NOMO-1 treated with dmso at 0.1 percent for 144 hours (cell line): ENCODE measurements around the gene BHMT.
A peak's percentile ranks its signal among the peaks of the same experiment; 100 is the strongest.

Experiments
- DNase-seq: peaks from one replicate; lab custom pipeline; 2025; ENCODE audit not compliant: unreplicated experiment; lab: John Stamatoyannopoulos, UW

Gene BHMT, protein sequence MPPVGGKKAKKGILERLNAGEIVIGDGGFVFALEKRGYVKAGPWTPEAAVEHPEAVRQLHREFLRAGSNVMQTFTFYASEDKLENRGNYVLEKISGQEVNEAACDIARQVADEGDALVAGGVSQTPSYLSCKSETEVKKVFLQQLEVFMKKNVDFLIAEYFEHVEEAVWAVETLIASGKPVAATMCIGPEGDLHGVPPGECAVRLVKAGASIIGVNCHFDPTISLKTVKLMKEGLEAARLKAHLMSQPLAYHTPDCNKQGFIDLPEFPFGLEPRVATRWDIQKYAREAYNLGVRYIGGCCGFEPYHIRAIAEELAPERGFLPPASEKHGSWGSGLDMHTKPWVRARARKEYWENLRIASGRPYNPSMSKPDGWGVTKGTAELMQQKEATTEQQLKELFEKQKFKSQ

DNA sequence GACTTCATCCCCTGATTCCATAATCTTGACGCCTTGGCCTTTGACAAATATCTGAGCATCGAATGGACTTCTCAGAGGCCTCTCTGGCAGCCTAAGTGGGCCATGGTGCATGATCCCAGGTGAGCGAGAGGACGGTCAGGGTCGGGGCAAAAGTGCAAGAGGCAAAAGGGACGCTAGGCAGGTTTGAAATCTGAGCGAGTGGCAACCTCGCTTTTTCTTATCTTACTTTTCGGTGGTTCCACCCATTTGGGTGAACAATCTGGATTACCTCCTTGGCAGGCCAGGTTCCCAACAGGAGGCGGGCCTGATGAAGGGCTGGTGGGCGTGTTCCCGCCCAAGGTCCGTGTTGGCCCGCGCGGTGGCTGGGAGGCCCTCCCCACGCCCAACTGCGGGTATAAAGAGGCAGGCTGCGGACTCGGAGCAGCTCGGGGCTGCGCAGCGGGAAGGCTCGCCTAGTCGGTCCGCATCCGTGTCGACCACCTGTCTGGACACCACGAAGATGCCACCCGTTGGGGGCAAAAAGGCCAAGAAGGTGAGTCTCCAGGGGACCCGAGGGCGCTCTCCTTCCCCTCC, at the start of gene BHMT:
Gene BHMT (plus strand): TSS at position 423 of the 573 bp plus-strand sequence. CDS start 77 bp downstream, at position 500.
- DNase-seq = no peak

DNA sequence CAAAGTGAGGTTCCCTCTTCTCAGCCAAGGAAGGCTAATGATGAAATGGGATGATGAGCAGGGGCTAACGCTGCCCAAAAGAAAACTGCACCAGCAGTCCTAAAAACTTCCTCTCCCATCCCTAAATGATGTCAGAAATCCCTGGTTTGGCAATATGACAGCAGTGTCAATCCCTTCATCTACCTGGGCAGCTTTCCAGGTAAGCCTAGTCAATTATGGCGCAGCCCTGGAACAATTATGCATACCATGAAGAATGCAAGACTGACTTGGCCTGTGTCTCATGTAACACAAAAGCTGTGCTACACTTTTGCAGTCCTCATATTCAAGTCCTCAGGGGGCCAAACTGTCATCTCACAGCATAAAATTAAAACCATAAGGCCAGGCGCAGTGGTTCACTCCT, 49.2 kb upstream of the BHMT start:
- no peak for DNase-seq

DNA sequence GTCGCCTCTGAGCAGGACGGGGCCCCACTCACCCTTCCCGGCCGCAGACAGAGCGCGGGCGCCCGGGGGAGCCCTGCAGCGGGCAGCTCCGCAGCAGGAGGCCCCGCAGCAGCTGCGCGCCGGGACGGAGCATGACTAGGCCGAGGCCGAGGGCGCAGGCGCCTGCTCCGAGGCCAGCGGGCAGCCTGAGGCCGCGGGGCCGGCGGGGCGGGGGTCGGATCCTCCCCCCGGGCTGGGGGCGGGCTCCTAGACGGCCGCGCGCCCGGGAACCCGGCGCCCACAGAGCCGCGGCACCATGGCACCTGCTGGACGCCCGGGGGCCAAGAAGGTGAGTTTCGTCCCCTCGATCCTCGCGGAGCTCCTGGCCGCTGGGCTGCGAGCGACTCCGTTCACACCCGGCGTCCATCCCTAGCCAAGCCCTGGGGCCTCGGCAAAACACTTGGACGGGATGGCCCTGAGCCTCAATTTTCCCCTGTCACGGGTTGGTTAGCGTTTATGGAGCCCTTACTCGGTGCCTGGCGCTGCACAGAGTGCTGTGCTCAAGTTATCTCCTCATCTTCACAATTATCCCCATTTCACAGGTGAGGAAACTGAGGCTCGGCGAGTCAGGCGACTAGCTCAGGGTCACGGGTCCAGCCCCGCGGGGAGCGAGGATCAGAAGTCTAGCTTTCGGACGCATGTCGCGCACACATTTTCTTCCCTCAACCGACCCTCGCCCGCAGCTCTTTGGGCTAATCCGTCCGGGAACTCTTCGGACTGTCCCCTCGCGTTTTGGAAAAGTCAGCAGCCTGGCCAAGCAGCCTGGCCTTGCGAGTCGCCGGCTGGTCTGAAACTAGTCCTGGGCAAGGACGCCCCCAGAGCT, 41.9 kb upstream of the BHMT start, which contains the start of the genes BHMT2 and DMGDH:
Gene BHMT2 (plus strand): TSS at position 280 of the 862 bp plus-strand sequence. CDS start 16 bp downstream, at position 296.
Gene DMGDH (minus strand): TSS at position 187 of the 862 bp plus-strand sequence. CDS start 54 bp downstream, at position 133.
- no peak for DNase-seq

DNA sequence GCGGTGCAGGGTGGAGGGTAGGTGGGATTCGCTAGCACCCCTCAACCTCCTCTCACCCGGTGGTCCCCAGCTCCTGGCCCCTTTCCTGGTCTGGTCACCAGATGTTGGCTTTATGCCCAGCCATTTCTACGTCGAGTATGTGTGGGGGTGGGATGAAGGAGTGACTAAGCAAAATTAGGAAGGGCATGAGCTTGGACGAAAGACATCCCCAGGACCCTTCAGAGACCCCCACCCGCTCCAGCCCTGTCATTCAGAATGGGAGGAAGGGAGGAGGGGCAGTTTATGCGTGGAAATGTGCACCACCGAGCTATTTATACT, 41.3 kb upstream of the BHMT start:
- DNase-seq = no peak

DNA sequence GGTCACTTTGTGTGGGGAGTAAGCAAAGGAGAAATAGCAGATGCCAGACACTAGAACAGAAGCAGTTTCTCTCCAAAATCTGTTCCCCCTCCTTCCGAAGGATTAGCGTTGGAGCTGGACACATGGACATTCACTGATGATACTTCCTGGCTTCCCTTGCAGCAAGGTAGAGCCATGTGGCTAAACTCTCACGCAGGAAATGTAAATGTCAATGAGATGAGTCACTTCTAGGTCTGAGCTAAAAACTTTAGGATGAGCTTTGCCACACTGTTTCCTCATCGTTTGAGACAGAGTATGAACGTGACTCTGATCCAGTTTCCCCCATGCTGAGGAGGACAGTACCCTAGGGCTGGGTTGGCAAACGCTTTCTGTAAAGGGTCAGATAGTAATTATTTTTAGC, 37.0 kb upstream of the BHMT start:
- DNase-seq = no peak

DNA sequence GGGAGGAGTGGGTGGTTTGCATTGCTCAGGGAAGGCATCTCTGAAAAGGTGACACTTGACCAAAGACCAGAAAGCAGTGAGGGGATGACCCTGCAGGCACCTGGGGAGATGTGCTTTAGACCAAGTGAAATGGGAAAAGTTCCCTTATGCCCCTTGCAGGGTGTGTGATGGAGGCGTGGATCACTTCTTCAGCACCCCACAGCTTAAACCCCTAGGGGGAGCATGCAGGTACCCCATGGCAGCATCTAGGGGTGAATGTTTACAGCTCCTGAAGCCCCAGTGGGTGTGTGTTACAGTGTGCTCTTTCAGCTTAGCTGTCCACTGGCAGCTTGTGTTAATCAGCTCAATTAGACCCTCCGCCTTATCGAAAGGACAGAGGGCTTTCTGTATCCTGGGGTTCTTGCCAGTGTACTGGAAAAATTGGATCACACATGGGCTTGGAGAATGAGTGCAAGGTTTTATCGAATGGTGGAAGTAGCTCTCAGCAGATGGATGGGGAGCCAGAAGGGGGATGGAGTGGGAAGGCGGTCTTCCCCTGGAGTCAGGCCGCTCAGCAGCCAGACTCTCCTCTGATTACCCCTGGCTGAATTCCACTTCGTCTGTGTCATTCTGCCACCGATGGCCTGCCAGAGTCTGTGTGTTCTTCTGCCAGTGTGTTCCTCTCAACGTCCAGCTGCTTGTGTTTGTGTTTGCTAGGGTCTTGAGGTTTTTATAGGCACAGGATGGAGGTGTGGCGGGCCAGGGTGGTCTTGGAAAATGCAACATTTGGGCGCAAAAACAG, 35.8 kb upstream of the BHMT start:
- no peak for DNase-seq

DNA sequence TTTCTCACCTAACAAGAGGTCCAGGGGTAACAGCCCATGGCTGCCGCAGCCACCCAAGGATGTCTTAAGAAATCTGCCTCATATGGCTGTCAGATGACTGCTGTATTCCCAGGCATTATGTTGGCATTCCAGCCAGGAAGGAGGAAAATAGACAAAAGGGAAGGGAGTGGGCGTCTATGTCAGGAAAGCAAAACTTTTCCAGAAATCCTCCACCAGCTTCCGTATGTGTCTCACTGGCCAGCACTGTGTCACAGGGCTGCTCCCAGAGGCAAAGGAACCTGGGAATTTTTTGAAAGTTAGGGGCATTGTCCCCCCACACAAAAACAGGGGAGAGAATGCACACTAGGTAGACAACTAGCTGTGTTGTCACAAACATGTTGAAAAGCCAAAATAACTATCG, 34.8 kb upstream of the BHMT start:
- DNase-seq = no peak

DNA sequence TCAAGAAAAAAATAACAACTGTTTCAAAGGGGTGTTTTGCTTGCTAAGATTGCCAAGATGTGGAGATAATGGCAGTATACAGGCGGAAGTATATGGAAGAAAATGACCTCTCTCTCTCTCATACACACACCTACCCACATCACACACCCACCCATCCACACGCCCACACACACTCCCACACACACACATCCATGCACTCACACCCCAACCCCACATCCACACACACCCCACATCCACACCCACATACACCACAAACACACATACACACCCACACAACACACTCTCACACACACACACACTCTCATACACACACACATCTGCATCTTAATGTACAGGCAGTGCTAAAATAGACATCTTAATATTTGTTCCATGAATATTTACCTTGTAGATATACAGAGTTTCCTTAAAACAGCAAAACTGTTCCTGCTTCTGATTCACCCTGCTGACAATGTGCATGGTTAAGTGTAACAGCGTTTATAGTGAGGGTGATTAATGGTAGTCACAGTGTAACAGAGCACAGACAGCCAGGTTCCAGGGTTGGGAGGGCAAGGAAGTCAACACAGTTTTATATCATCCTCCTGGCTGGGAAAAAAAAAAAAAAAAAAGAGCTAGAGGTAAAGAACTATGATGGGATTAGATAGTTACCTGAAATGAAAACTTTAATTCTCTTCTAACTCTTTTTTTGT, 33.8 kb upstream of the BHMT start:
- no peak for DNase-seq

DNA sequence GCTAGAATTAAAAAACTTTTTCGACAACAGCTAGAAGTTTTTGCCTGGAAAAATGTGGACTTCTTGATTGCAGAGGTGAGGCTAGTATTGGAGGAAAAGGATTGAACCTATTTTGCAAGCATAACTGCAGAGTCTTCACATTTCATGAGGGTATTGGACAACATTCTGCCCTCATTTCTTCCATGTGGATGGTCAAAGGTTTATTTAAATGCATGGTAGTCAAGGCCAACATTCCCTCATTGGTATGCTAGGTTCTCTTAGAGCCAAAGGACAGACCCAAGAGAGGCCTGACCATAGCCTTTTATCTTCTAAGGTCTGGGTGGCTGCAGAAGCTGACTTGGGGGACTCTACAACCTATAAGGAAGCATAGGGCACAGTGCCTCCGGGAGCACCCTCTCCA, 30.8 kb upstream of the BHMT start:
- no peak for DNase-seq

DNA sequence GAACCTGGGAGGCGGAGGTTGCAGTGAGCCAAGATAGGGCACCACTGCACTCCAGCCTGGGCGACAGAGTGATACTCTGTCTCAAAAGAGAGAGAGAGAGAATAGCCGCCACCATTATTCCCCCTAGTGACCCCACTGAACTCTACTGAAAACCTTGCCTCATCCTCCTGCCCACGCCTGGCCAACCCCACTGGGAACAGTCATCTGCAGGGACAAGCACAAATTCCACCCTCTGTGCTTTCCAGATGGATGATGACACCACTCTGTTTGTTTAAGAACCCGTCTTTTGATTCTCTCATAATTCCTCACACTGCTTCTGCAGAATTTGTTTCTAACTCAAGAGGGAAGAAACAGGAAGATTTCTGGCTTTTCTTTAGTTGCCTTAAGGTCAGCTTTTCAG, 29.8 kb upstream of the BHMT start:
- DNase-seq = no peak

DNA sequence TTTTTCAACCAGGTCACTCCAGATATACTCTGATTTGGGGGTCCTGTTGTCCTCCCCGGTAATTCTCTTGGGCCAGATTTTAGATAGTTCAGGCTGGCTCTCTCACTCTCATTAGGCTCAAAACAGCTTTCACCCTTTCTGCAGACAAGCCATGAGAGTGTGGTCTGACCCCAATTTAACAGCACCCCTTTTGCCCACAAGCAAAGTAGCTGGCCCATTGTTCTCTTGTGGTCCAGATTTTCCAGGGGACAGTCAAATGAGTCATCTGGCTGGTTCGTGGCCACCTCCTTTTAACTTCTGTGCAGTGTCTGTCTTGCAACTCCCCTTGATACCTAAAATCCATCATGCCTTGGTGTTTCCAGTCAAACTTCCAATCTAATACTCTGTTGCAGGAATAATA, 25.5 kb upstream of the BHMT start:
- DNase-seq = no peak

DNA sequence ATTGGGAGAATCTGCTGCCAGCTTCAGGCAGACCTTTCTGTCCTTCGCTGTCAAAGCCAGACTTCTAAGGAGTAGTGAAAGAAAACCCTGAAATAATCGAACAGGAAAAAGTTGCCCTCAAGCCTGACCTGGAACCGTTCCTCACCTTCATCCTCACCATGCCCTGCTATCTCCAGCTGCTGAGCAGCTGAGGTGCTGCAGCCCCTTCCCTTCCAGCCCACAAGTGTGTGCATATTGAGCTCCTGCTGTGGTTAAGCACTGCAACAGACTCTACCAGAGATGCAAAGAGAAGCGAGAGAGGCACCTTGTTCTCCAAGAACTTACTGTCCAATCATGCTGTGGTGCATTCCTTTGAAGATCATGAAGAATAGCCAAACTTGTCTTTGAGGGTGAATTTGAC, 23.1 kb upstream of the BHMT start:
- no peak for DNase-seq

DNA sequence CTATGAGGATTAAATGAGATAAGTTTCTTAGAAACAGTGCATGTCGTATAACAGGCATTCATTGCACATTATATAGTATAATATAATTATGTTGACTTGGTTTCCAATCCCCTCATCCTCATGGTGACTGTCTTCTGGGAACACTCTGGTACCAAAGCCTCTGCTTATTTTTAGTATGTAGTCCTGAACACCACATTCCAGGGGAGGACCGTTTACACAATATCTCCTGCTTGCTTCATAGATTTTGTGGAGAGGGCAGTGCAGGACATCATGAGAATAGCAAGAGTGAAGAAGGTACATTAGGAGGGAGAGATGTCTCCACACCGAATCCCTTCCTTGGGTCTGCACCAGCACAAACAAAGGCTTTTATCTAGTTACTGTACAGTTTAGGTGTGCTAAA, 20.5 kb upstream of the BHMT start:
- DNase-seq = no peak

DNA sequence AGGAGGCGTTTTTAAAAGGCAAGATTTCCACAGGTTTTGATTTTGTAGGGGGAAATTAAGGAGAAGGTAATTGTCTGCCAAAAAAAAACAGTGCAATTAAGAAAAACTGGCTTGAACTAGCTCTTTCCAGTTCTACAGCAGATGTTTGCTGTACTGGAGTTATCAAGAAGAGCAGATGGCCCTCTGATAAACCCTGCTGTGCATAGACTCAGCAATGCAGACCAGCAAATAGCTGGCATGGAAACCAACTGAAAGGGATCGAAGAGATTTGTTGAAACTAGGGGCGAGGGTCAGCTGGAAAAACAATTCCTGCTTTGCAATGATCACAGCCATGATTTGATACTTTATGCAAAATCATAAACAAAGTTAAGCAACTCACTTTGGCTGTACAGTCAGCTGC, 17.8 kb upstream of the BHMT start:
- DNase-seq = no peak

DNA sequence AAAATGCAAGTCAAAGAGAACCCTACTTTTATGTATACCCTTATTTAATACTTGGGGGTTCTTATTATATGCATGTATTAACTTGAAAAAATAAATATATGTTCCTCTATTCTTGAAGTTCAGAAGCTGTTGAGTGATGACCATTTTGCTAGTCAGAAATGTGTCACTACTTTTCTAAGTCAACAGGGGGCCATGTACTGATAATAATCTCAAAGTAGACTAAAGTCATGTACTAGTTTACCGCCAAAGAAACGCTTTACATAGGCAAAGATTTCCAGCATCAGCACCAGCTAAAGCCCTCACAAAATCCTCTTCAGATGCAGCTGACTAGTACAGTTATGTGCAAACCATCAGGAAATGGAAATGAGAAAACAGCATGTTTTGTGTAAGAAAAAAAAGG, 5.7 kb upstream of the BHMT start:
- no peak for DNase-seq

DNA sequence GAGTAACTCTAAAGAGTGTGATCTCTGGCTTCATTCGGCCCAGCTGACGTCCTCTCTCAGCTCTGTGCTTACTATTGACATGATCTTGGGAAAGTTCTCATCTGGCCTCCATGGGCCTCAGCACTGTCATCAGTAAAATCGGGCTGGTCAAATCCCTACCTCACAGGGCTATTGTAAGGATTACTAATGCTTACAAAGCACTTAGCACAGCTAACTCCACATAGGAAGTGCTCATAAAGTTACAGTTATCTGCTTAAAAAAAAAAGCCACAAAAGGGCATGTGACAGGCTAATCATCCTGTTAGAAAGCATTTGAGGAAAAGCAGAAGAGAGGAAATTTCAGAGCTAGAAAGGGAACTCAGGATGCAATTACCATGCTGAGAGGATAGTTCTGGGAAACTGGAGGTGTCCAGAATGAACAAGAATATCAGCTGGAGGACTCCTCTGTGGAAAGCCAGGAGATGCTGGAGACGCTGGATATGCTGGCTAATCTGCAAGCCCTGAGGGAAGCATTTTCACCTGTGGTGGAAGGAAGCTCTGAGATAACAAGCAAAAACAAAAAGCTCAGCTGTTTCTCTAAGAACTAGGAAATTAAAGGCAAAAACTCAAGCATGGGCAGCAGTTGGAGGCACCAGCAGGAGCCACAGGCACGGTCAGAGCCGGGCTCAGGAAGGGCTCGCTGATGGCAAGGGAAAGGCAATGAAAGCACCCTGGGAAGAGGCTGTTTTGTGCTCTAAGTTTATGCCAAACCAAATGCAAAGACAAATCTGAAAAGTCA, 4.4 kb upstream of the BHMT start:
- DNase-seq = peak; percentile 64

DNA sequence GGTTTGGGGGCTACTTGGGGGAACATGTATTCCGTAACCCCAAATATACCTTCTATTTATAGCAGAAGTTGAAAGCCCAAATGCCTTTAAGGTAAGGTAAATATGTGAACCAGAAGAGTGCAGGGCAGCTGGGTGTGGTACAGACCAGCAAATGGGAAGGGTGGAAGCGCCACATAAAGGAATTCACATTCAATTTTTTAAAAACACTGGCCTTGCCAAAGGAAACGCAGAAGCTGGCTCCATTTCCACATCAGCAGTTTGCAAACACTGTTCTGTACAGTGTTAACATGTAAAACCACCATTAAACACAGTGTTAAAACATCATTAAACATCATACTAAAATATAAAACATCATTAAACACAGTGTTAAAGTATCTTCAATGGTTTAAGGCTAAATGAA, 3.5 kb upstream of the BHMT start:
- no peak for DNase-seq

DNA sequence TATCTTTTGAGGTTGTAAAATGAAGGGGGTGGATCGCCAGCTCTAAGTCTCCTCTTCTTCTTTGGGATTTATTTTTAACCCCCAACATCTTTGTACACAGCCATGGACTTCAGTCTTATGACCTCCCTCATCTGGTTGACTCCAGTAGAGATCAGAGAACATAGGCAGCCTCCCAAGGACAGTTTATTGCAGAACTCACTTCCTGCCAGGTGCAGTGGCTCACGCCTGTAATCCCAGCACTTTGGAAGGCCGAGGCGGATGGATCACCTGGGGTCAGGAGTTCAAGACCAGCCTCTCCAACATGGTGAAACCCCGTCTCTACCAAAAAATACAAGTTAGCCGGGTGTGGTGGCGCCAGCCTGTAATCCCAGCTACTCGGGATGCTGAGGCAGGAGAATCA, 2.8 kb upstream of the BHMT start:
- no peak for DNase-seq
